Measurements from ENCODE around the gene H19. TPM values are rescaled to one million over a fixed set of nuclear protein-coding genes. Genes with fewer than 3 reads are reported as not detected.

Gene H19
- total RNA-seq, 1 donor from 2014 or later: 53.6 TPM

DNA sequence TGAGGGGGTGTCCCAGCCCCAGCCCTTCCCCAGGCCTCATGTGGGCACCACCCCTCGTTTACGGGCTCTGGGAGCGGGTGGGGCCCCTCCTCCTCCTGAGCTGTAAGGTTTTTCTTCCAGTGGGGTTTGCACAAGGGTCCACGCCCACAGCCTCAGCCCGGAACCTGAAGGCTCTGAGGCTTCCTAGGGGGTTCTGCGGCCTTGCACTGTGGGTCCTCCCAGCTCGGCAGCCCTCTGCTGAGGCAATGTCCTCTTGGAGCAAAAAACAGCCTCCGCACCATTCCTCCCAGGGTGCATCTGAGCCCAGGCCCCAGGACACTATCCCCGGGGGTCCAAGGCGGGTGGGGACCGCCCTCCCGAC, 14.1 kb downstream of the H19 start:
- no peak for DNase-seq (ENCODE audit: low read depth in 2 of 2)

GRCh38 chr11:1982873-1983600, 14.6 kb downstream of the H19 start:
- no peak for DNase-seq (ENCODE audit: low read depth in 2 of 2)

- no peak for DNase-seq (ENCODE audit: low read depth in 2 of 2)
Measured at GRCh38 chr11:1979607-1980006, 18.0 kb downstream of the H19 start.

DNA sequence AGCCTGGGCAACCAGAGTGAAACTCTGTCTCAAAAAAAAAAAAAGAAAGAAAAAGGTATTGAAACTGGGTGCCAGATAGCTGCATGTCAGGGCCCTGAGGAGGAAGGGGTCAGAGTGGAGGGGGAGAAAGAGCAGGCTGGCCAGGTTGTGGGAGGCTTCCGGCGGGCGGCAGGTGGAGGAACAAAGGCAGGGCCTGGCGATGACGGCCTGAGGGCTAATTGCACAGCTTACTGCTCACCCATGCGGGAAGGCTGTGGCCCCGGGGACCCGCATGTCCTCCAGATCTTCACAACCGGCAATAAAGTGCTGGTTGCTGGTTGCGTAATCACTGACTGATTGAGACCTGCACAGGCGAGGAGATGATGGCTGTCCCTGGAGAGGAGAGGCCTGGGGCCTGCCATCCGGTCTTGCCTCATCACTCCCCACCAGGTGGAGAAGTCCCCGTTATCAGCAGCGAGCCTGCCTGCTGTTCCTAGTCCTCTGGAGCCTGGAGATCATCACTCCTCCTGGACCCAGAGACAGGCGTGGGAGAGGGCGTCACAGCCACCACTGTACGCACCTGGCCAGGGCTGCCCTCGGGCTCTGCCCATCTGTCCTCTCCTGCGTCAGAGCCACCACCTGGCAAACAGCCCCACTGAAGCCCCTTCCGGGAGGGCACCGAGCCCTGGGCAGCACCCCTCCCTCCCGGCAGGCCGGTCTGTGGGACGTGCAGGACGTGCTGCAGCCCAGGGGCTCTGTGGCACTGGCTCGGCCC, 18.7 kb downstream of the H19 start:
- DNase-seq (ENCODE audit: low read depth in 2 of 2): no peak

DNA sequence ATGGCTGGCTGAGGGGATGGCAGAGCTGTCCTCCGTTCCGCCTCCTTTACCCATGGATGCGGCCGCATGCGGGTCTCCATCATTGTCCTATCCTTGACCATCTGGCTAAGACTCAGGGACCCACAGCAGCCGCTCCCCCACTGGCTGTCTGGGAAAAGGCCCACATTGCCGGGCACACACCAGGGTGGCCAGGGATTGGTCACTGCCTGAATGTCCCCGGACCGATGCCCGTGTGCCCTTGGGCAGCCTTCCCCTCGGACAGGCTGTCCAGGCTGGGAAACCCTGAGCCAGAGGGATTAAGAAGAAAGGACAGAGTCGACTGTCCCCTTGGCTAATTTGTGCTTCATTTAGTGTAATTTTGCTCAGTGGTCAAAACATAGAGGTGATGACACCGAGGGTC, 22.5 kb downstream of the H19 start:
- DNase-seq (ENCODE audit: low read depth in 2 of 2): no peak

DNA sequence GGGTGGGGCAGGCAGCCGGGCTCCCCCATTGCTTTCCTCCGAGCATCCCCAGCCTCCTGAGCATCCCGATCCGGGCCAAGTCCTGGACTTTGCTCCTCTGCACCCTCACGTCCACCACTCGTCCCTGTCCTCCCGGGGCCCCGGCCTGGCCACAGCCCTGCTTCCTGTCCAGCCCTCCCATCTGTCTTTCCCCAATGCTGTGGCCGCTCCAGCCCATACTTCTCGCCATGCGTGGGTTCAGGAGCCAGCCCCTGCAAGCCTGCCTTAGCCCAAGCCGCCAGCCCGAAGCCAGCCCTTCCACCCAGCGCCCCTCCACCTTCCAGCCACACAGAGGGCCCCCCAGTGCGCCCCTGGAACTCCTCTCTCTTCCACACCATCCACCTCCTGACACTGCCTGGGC, 26.7 kb downstream of the H19 start:
- DNase-seq (ENCODE audit: low read depth in 2 of 2): no peak

- no peak for DNase-seq (ENCODE audit: low read depth in 2 of 2)
Measured at GRCh38 chr11:1969776-1970175, 27.9 kb downstream of the H19 start.

DNA sequence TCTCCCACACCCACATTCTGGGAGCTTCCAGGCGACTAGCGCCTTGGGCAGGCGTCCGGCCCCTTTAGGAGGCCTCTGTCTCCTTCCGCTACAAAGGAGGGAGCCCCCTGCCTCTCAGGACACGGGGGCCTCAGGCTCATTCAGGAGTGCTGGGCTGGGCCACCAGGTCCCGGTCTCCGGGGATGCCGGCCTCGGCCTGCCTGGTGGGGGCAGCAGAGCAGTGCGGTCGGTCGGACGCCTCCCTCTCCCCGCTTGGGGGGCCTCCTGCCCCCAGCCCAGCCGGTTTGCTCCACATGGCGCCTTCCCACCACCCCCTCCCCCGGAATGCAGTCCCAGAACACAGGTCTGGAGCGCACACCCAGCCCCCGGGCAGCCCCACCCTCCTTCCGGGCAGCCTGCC, 28.6 kb downstream of the H19 start:
- no peak for DNase-seq (ENCODE audit: low read depth in 2 of 2)

- DNase-seq (ENCODE audit: low read depth in 2 of 2): no peak
Measured at GRCh38 chr11:1968454-1969002, 29.1 kb downstream of the H19 start.

DNA sequence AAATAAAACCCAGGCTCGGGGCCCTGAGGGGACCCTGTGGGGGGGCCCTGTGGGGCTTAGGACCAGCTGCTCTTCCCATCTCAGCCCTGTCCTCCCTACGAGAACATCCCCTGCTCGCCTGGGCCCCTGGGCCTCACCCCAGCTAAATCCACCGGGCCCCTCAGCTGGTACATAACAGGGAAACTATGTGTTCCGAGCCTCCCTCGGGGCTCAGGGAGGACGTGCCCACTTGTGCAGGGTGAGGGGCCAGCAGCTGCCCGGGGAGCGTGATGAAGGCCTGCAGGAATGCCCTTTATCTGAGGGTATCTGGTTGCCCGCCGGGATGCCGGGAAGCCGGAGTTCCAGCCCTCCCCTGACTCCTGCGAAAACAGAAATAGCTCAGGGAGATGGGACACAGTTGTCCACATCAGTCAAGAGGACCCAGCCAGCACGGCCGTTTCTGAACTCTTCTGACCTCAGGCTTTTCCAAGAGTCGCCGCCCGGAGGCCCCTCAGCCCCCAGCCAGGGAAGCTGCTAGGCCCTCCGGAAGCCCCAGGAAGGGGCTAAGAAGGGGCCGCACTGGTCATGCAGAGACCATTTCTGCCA, 29.9 kb downstream of the H19 start:
- DNase-seq (ENCODE audit: low read depth in 2 of 2): no peak

DNA sequence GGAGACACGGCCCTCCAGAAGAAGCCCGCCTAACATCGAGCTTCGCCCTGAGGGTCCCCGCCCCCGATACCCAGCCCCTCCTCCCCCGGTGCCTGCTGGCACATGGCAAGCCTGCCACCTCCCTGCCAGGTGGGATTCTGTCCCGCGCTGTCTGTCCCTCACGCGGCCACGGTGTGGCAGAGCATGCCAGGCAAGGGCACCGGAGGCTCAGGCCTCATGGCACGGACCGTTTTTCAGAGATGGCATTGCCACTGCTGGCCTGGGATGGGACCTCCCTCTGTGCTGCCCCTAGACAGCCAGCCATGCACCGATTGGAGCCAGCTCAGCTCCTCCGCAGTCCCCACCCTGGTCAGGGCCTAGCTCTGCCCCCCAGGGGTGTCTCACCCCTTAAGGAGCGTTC, 31.1 kb downstream of the H19 start:
- DNase-seq (ENCODE audit: low read depth in 2 of 2): no peak

DNA sequence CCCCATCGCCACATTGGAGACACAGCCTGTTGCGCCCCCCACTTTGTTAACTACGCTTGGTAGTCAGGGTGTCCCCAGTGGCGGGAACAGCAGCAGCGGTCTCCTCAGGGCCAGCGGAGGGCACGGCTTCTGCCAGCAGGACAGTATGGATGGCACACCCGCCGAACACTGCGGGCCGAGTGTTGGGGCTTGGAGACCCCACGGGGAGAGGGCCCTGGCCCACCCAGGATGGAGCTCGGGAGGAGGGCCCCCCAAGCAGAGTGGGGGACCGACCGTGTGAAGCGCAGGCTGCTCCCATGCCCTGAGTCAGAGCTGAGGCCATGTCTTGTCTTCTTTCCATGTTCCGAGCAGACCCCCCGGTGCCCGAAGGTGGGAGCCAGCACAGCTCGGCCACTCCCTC, 32.7 kb downstream of the H19 start:
- DNase-seq (ENCODE audit: low read depth in 2 of 2): no peak

DNA sequence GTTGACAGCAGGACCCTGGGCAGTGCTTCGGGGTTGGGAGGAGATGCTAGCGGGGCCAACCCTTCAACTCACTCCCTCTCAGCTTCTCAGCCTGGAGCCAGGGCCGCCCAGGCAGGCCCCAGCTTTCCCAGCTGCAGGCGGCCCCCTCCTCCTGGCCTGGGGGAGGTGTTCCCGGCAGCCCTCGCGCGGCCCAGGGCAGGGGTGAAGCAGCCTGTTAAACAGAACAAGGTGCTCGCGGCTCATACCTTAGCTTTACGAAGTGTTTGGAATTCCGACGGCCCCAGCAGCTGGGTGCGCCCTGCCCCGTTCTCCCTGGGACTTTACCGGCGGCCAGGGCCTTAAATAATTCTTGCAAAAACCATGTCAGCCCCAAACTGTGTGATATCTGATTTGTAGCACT, 33.3 kb downstream of the H19 start:
- no peak for DNase-seq (ENCODE audit: low read depth in 2 of 2)

GRCh38 chr11:1963864-1964263, 33.8 kb downstream of the H19 start:
- no peak for DNase-seq (ENCODE audit: low read depth in 2 of 2)

DNA sequence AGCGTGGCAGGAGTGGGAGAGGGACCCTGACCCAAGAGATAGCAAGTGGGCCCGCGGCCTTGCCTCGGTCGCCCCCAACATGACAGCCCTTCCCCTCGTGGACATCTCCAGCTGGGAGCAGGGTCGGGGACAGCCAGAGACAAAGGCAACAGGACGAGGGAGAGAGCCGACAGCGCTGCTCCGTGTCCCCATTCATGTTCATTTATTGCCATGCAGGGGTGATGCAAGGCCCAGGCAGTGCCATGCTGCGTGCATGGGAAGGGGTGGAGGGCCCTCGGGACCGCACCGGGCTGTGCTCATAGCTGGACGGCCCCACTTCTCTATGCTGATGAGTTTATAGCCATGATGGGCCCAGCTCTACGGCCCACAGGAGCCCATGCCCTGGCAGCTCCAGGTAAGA, 37.9 kb downstream of the H19 start:
- no peak for DNase-seq (ENCODE audit: low read depth in 2 of 2)

GRCh38 chr11:1958367-1958766, 39.3 kb downstream of the H19 start:
- no peak for DNase-seq (ENCODE audit: low read depth in 2 of 2)

GRCh38 chr11:1953489-1954266, 44.0 kb downstream of the H19 start:
- no peak for DNase-seq (ENCODE audit: low read depth in 2 of 2)

- no peak for DNase-seq (ENCODE audit: low read depth in 2 of 2)
Measured at GRCh38 chr11:1952806-1953482, 44.7 kb downstream of the H19 start.

GRCh38 chr11:1949922-1950321, 47.7 kb downstream of the H19 start:
- DNase-seq (ENCODE audit: low read depth in 2 of 2): no peak

DNA sequence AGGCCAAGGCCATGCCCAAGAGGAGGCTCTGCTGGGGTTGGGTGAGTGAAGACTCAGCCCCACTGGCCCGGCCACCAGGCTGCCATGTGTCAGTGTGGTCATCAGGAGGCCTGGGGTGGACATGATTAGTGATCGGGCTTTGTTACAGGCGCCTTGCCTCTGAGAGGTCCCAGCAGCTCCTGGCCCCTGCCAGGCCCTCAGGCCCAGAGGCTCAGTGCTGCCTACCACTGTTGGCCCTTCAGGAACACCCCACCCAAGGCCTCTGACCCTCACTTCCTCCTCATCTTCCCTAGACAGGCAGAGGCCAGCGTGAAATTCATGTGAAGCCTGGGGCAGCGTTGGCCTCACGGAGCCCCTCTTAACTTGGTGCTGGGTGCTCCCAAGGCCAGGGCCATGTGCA, 48.3 kb downstream of the H19 start:
- DNase-seq (ENCODE audit: low read depth in 2 of 2): no peak

GRCh38 chr11:1948389-1948788, 49.3 kb downstream of the H19 start:
- no peak for DNase-seq (ENCODE audit: low read depth in 2 of 2)
